Dendritic cell treated with granulocyte-macrophage colony-stimulating factor and Interleukin-4, amounts not matched to agents 40 ng/mL and 50 ng/mL, for 4 days (primary cell): ENCODE data around the gene ARMS2.

ENCODE experiments used
- H3K27ac Mint-ChIP-seq: one replicate; pipeline ENCODE4 v1.8.0; 2022; ENCODE audit warnings: mild to moderate bottlenecking, mixed read lengths
- H3K27me3 Mint-ChIP-seq: one replicate; pipeline ENCODE4 v1.8.0; 2022; ENCODE audit warnings: mild to moderate bottlenecking, mixed read lengths
- H3K36me3 Mint-ChIP-seq: one replicate; pipeline ENCODE4 v1.8.0; 2022; ENCODE audit warnings: low read depth, mixed read lengths
- H3K4me1 Mint-ChIP-seq: one replicate; pipeline ENCODE4 v1.8.0; 2022; ENCODE audit warnings: low read depth, mixed read lengths
- H3K4me3 Mint-ChIP-seq: one replicate; pipeline ENCODE4 v1.8.0; 2022; ENCODE audit warnings: mild to moderate bottlenecking, moderate library complexity, mixed read lengths
- H3K9me3 Mint-ChIP-seq: one replicate; pipeline ENCODE4 v1.8.0; 2022; ENCODE audit warnings: mixed read lengths
- intact Hi-C: fragments of 100-400 bp; cut with micrococcal nuclease; formaldehyde crosslinking; loops from one replicate; pipeline ENCODE4 v1.15.0; 2022

ARMS2 gene

GRCh38 chr10:122435212-122435827 lies 19.1 kb upstream of the ARMS2 start:
- no peaks in the 10 kb centered on the region for H3K27me3 Mint-ChIP-seq
- H3K4me3 Mint-ChIP-seq: no peak overlapping the region
- H3K27ac Mint-ChIP-seq: no peak overlapping the region
- intact Hi-C loops: loop anchor here (1.0 to 5.0 kb wide), 3 partner anchors 93 to 137 kb away; no protein-coding TSS in a partner anchor
- no peaks in the 10 kb centered on the region for H3K4me1 Mint-ChIP-seq
- H3K36me3 Mint-ChIP-seq: peaks cover 16% of the 10 kb centered on the region
- no peaks in the 10 kb centered on the region for H3K9me3 Mint-ChIP-seq

DNA sequence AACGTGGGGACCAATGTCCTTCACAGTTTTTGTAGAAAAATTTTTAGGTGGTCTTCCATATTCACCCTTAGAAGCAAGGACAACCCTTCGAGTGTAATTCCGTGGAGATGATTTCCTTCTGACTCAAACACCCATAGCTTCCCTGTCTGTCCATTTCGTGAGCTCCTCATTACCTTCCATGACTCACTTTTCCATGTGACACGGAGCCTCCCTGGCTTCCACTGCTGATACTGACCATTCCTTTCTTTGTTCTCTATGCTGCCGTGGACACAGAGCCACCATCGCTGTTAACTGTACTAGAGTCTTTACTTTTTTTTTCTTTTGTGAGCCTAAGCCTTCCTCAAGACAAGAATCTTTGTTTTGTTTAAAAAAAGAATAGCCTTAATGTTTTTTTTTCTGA lies 12.5 kb upstream of the ARMS2 start:
- intact Hi-C loops: no loop called here
- Mint-ChIP-seq H3K4me3 (no peak overlapping the region), H3K36me3 (no peaks in the 10 kb centered on the region)

GRCh38 chr10:122445469-122445868 lies 9.0 kb upstream of the ARMS2 start:
- H3K4me3 Mint-ChIP-seq: no peak overlapping the region
- no peaks in the 10 kb centered on the region for H3K4me1 Mint-ChIP-seq
- no peak overlapping the region for H3K27ac Mint-ChIP-seq
- intact Hi-C loops: no loop called here
- H3K9me3 Mint-ChIP-seq: no peaks in the 10 kb centered on the region
- no peaks in the 10 kb centered on the region for H3K36me3 Mint-ChIP-seq
- peaks cover 26% of the 10 kb centered on the region for H3K27me3 Mint-ChIP-seq

More for the DNA sequence above, 12.5 kb upstream of the ARMS2 start:
- H3K27ac Mint-ChIP-seq: no peak overlapping the region
- H3K4me1 Mint-ChIP-seq: no peaks in the 10 kb centered on the region
- no peaks in the 10 kb centered on the region for H3K9me3 Mint-ChIP-seq
- peaks cover 14% of the 10 kb centered on the region for H3K27me3 Mint-ChIP-seq

DNA sequence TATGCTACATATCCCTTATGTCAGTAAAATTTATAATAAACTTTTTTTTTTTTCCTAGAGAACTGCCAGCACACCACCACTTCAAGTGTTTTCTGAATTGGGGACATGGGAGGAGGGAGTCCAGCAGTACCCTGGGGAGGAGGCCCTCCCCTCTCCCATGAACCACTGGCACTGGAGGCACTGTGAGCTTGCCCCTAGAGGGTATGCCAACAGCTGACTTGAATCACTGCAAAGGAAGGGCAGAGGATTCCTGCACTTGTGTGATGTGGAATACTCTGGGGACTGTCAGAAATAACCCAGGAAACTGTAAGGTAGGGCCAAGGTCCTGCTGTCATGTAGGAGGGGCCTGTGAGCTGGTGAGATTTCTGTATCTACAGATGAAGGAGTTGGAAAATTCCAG lies 8.5 kb upstream of the ARMS2 start:
- Mint-ChIP-seq H3K27ac (no peak overlapping the region), H3K36me3 (no peaks in the 10 kb centered on the region), H3K4me3 (no peak overlapping the region), H3K27me3 (peaks cover 30% of the 10 kb centered on the region), H3K4me1 (no peaks in the 10 kb centered on the region), H3K9me3 (no peaks in the 10 kb centered on the region)
- intact Hi-C loops: no loop called here

- no peaks in the 10 kb centered on the region for H3K9me3 Mint-ChIP-seq
- intact Hi-C loops: no loop called here
- H3K27me3 Mint-ChIP-seq: peaks cover 37% of the 10 kb centered on the region
- no peaks in the 10 kb centered on the region for H3K4me1 Mint-ChIP-seq
- H3K27ac Mint-ChIP-seq: no peak overlapping the region
- H3K36me3 Mint-ChIP-seq: no peaks in the 10 kb centered on the region
- no peak overlapping the region for H3K4me3 Mint-ChIP-seq
These were observed 7.6 kb upstream of the ARMS2 start for GRCh38 chr10:122446668-122447423.

GRCh38 chr10:122448600-122448999 lies 5.9 kb upstream of the ARMS2 start:
- Mint-ChIP-seq H3K27me3 (peaks cover 35% of the 10 kb centered on the region), H3K4me3 (no peak overlapping the region), H3K9me3 (no peaks in the 10 kb centered on the region), H3K27ac (no peak overlapping the region), H3K4me1 (no peaks in the 10 kb centered on the region), H3K36me3 (no peaks in the 10 kb centered on the region)
- intact Hi-C loops: no loop called here

DNA sequence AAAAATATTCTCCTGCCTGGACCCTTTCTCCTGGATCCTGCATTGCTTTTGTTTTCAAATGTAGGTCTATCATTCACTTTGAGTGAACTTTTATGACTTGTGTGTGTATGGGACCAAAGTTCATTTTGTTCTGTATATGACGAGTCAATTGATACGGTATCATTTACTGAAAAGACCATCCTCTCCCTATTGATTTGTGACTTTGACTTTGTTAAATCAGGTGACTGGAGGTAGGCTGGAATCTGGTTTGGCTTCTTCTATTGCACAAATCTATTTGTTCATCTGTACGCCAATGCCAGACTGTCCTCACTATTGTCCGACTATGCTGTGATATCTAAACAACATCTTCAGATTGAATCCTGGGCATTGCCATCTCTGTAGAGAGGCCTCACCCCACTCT lies 5.3 kb upstream of the ARMS2 start:
- intact Hi-C loops: no loop called here
- H3K4me3 Mint-ChIP-seq: no peak overlapping the region
- H3K36me3 Mint-ChIP-seq: no peaks in the 10 kb centered on the region
- peaks cover 35% of the 10 kb centered on the region for H3K27me3 Mint-ChIP-seq
- no peak overlapping the region for H3K27ac Mint-ChIP-seq
- no peaks in the 10 kb centered on the region for H3K9me3 Mint-ChIP-seq
- H3K4me1 Mint-ChIP-seq: no peaks in the 10 kb centered on the region

DNA sequence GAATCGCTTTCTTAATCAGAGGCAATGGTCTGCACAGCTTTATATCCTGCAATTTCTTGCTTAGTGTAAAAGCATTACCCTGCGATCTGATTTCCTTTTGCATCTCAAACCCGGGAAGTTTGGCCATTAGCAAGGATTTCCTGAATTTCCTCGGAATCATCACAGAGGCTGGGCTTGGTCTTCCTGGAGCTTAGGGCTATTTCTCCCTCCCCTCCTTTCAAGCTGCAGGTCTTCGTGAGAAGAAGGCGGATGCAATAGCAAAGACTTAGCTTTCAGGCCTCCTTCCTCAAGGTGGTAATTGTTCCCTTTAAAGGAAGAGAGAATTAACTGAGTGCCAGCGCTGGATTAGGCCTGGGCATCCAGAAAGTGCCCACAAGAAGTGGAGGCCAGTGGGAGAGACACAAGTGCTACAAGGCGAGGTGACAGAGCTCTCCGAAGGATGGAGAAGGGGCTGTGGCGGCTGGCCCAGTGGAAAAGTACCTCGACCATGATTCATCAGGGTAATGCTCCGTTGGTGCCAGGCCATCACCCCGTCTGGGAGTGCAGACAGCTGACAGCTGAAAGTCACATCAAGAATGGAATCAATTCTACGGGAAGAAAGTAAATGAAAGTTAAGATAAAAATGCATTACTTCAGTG lies 4.0 kb upstream of the ARMS2 start:
- Mint-ChIP-seq H3K27me3 (peaks cover 39% of the 10 kb centered on the region), H3K4me1 (no peaks in the 10 kb centered on the region), H3K27ac (no peak overlapping the region), H3K9me3 (no peaks in the 10 kb centered on the region), H3K36me3 (no peaks in the 10 kb centered on the region), H3K4me3 (no peak overlapping the region)
- intact Hi-C loops: no loop called here

DNA sequence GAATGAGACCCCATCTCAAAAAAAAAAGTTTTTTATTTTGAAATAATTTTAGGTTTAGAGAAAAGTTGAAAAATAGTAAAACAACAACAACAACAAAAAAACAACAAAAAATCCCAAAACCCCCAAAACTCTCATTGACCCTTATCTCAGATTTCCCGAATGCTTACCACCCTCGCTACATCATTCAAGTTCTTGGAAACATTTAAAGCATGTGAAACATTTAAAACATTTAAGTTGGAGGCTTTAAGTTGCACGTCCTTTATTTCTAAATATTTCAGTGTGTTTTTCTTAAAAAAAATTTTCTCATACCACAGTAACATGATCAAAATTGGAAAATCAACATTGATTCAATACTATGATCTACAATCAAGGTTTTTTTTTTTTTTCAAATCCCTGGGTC lies 382 bp upstream of the ARMS2 start:
- H3K36me3 Mint-ChIP-seq: no peaks in the 10 kb centered on the region
- H3K27me3 Mint-ChIP-seq: peaks cover 67% of the 10 kb centered on the region
- H3K9me3 Mint-ChIP-seq: no peaks in the 10 kb centered on the region
- intact Hi-C loops: no loop called here
- H3K4me3 Mint-ChIP-seq: no peak overlapping the region
- H3K4me1 Mint-ChIP-seq: peaks cover under 1% of the 10 kb centered on the region
- no peak overlapping the region for H3K27ac Mint-ChIP-seq

DNA sequence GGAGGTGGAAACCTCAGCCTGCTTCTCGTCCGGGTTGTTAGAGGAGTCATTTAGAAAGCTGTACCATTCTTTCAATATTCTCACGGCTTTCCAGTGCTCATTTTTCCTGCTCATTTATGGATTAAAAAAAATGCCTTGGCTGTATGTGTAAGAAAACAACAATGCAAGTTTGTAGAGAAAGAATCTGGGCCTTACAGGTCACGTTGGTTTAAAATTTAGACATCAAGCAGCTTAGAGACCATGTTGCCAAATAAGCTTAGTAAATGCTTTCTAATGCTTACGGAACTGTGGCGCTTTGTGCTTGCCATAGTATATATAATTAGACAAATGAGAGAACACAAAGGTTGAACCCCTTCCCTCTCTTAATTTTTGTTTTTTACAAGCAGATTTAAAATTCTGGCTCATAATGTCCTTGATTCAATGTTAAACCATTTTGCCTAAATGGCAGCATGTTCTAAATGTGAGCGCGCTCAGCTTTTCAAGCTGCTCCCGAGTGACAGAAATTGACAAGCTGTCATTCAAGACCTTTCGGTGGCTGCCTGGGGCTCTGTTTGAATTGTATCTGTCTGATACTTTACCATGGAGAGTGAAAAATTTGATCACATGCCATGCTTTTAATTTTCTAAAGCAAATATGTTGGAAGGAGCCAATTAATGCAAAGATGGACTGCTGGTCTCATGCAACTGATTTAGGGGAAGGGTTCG lies 1.1 kb downstream of the ARMS2 start:
- no peaks in the 10 kb centered on the region for H3K36me3 Mint-ChIP-seq
- peaks cover 71% of the 10 kb centered on the region for H3K27me3 Mint-ChIP-seq
- intact Hi-C loops: no loop called here
- H3K9me3 Mint-ChIP-seq: no peaks in the 10 kb centered on the region
- H3K4me1 Mint-ChIP-seq: peaks cover 8% of the 10 kb centered on the region
- H3K4me3 Mint-ChIP-seq: no peak overlapping the region
- H3K27ac Mint-ChIP-seq: no peak overlapping the region

DNA sequence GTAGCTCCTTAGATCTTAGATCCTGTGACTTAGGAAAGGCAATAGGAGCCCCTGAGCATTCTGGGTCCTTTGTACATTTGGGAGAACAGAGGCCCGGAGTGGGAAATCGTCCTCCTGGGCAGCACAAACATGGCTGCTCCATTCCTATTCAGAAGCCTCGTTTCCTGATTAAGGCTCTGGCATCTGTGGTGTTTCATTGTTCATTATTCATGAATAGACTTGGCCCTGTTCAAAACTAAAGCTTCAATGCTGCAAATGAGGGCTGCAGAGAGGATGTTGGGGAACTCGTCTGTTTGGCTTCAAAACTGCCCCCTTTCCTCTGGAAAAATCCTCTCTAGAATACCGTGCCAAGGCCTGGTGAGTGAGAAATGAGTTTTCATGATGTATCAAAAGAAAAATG lies 3.5 kb downstream of the ARMS2 start:
- H3K27me3 Mint-ChIP-seq: peaks cover 78% of the 10 kb centered on the region
- no peak overlapping the region for H3K4me3 Mint-ChIP-seq
- intact Hi-C loops: no loop called here
- no peaks in the 10 kb centered on the region for H3K9me3 Mint-ChIP-seq
- H3K4me1 Mint-ChIP-seq: peaks cover 23% of the 10 kb centered on the region
- no peak overlapping the region for H3K27ac Mint-ChIP-seq
- H3K36me3 Mint-ChIP-seq: no peaks in the 10 kb centered on the region

DNA sequence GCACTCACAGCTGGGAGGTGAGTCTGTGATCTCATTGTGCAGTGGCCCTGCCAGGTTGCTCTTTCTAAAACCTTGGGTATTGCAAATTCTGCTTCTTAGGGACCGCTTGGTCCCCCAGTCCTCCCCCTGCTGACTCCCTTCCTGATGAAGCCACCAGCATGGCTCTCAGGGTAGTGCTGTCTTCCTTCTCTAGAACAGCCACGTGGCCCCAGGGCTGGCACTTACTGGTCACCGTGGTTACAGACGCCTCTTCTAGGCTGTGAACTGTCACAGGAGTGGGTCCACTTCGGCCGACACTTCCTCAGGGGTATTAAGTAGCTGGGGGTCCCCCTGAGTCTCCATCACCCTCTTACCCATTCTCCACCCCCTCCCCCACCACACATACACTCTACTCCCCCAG lies 4.2 kb downstream of the ARMS2 start:
- peaks cover 26% of the 10 kb centered on the region for H3K4me1 Mint-ChIP-seq
- H3K4me3 Mint-ChIP-seq: no peak overlapping the region
- H3K9me3 Mint-ChIP-seq: no peaks in the 10 kb centered on the region
- intact Hi-C loops: no loop called here
- H3K36me3 Mint-ChIP-seq: no peaks in the 10 kb centered on the region
- no peak overlapping the region for H3K27ac Mint-ChIP-seq
- H3K27me3 Mint-ChIP-seq: peaks cover 82% of the 10 kb centered on the region

GRCh38 chr10:122459561-122460273 lies 5.3 kb downstream of the ARMS2 start:
- H3K27me3 Mint-ChIP-seq: peaks cover 87% of the 10 kb centered on the region
- H3K9me3 Mint-ChIP-seq: no peaks in the 10 kb centered on the region
- H3K36me3 Mint-ChIP-seq: no peaks in the 10 kb centered on the region
- no peak overlapping the region for H3K4me3 Mint-ChIP-seq
- intact Hi-C loops: no loop called here
- H3K27ac Mint-ChIP-seq: no peak overlapping the region
- H3K4me1 Mint-ChIP-seq: peaks cover 26% of the 10 kb centered on the region
